Thoracic aorta (tissue), 2 donors: ENCODE results near the gene ADCY7. TPM values are rescaled to one million over a fixed set of nuclear protein-coding genes. Genes with fewer than 3 reads are reported as not detected.

ENCODE experiments used
- ATAC-seq: fragments of 150-250 bp; one replicate; pipeline ENCODE4 v1.8.0; 2017; ENCODE audit warnings: low read depth; ENCODE audit not compliant: insufficient number of reproducible peaks, low FRiP score
- DNase-seq: peaks from one replicate; pipeline ENCODE4 v3.0.0-alpha.2; 2020; ENCODE audit warnings: low spot score
- H3K27ac ChIP-seq, 2 donors: fragments of 200-600 bp; sonication (generic); 1 replicate in 1 of 2; 2 replicates in 1 of 2; pipeline ENCODE4 v1.5.1; 2016; ENCODE audit warnings: mild to moderate bottlenecking in 2 of 2, moderate library complexity in 2 of 2
- H3K27me3 ChIP-seq: fragments of 200-600 bp; sonication (generic); replicated peaks from 2 replicates; pipeline ENCODE4 v1.6.0; 2016; ENCODE audit warnings: mild to moderate bottlenecking; ENCODE audit not compliant: insufficient read depth
- H3K36me3 ChIP-seq: fragments of 200-600 bp; sonication (generic); one replicate; pipeline ENCODE4 v1.5.1; 2016
- H3K4me1 ChIP-seq, 2 donors: fragments of 200-600 bp; sonication (generic); 1 replicate in 1 of 2; 2 replicates in 1 of 2; pipeline versions ENCODE4 v1.5.1 to v1.6.0; 2016; ENCODE audit warnings: low read depth in 2 of 2, mild to moderate bottlenecking in 1 of 2; ENCODE audit not compliant: control insufficient read depth in 1 of 2
- H3K4me3 ChIP-seq: fragments of 200-600 bp; sonication (generic); 2 replicates; pipeline ENCODE4 v1.5.1; 2016; ENCODE audit warnings: mild to moderate bottlenecking
- H3K9me3 ChIP-seq: fragments of 200-600 bp; sonication (generic); 2 replicates; pipeline ENCODE4 v1.5.1; 2016
- CTCF ChIP-seq: fragments of 200-600 bp; sonication (generic); IDR thresholded peaks from one replicate; pipeline ENCODE4 v1.5.1; 2019; ENCODE audit warnings: antibody characterized with exemption
- total RNA-seq, 2 donors: library from RNA; depleted of rRNA; stranded (reverse); fragments of >200 nt; gene quantifications; one replicate each; pipeline versions ENCODE4 v1.1.0 to v1.2.3, GENCODE V29; 2016

The ADCY7 gene
- total RNA-seq, 2 donors from 2014 or later, result 35.9 to 39.8 TPM

GRCh38 chr16:50246299-50247122 lies 19.8 kb upstream of the ADCY7 start:
- no peak overlapping the region for H3K27ac ChIP-seq
- no peak for DNase-seq
- no peaks in the 10 kb centered on the region for H3K36me3 ChIP-seq
- no peaks in the 10 kb centered on the region for H3K27me3 ChIP-seq
- ATAC-seq, result no peak
- peak overlapping the region; percentile 76 for H3K4me3 ChIP-seq
- H3K4me1 ChIP-seq, result peaks cover 4 to 38% of the 10 kb centered on the region in 2 donors
- H3K9me3 ChIP-seq, result no peaks in the 10 kb centered on the region
- no peak for TF ChIP-seq CTCF

GRCh38 chr16:50247123-50247905 lies 19.0 kb upstream of the ADCY7 start:
- no peaks in the 10 kb centered on the region for H3K36me3 ChIP-seq
- DNase-seq, result no peak
- H3K27ac ChIP-seq, result no peak overlapping the region
- TF ChIP-seq CTCF, result no peak
- no peak for ATAC-seq
- H3K4me1 ChIP-seq, result peaks cover 12 to 46% of the 10 kb centered on the region in 2 donors
- H3K4me3 ChIP-seq, result no peak overlapping the region
- H3K9me3 ChIP-seq, result no peaks in the 10 kb centered on the region
- no peaks in the 10 kb centered on the region for H3K27me3 ChIP-seq

GRCh38 chr16:50247906-50248608 lies 18.3 kb upstream of the ADCY7 start:
- TF ChIP-seq CTCF, result no peak
- no peaks in the 10 kb centered on the region for H3K27me3 ChIP-seq
- no peak overlapping the region for H3K27ac ChIP-seq
- DNase-seq, result no peak
- ATAC-seq, result no peak
- peaks cover 13 to 51% of the 10 kb centered on the region in 2 donors for H3K4me1 ChIP-seq
- no peak overlapping the region for H3K4me3 ChIP-seq
- H3K9me3 ChIP-seq, result no peaks in the 10 kb centered on the region
- H3K36me3 ChIP-seq, result no peaks in the 10 kb centered on the region

- Histone ChIP-seq H3K27me3 (no peaks in the 10 kb centered on the region), H3K27ac (no peak overlapping the region), H3K4me1 (peaks cover 13 to 51% of the 10 kb centered on the region in 2 donors), H3K9me3 (no peaks in the 10 kb centered on the region), H3K4me3 (no peak overlapping the region), H3K36me3 (no peaks in the 10 kb centered on the region)
- ATAC-seq, result no peak
- TF ChIP-seq CTCF, result no peak
- no peak for DNase-seq
These were observed 17.5 kb upstream of the ADCY7 start for GRCh38 chr16:50248845-50249244.
